Astrocyte (in vitro differentiated cells and primary cell): ENCODE data around the gene CPNE4. TPM values are rescaled to one million over a fixed set of nuclear protein-coding genes. Genes with fewer than 3 reads are reported as not detected.

Experiments used
- DNase-seq: peaks from one replicate; pipeline ENCODE4 v3.0.0-alpha.2; 2010; ENCODE audit warnings: low read depth
- FAIRE-seq: peaks from 2 replicates; lab custom pipeline; 2011; peaks lifted over from hg19 to GRCh38; lab: Jason Lieb, UNC
- H2AFZ ChIP-seq: 2 replicates; pipeline ENCODE4 v1.6.0; 2012; ENCODE audit warnings: low read depth, low read length, inconsistent platforms
- H3K27ac ChIP-seq: 2 replicates; pipeline ENCODE4 v1.5.1; 2011; ENCODE audit warnings: low read depth, low read length, inconsistent platforms
- H3K27me3 ChIP-seq: 2 replicates; pipeline ENCODE4 v1.6.0; 2011; ENCODE audit warnings: low read length, inconsistent platforms; ENCODE audit not compliant: insufficient read depth
- H3K36me3 ChIP-seq: 2 replicates; pipeline ENCODE4 v1.5.1; 2011; ENCODE audit warnings: low read length, inconsistent platforms; ENCODE audit not compliant: insufficient read depth
- H3K4me1 ChIP-seq: 2 replicates; pipeline ENCODE4 v1.5.1; 2011; ENCODE audit warnings: low read length, inconsistent platforms; ENCODE audit not compliant: insufficient read depth
- H3K4me2 ChIP-seq: 2 replicates; pipeline ENCODE4 v1.6.0; 2012; ENCODE audit warnings: low read length, inconsistent platforms
- H3K4me3 ChIP-seq: 2 replicates; pipeline ENCODE4 v1.5.1; 2011; ENCODE audit warnings: low read depth, mild to moderate bottlenecking, low read length, inconsistent platforms; ENCODE audit not compliant: insufficient read depth
- H3K79me2 ChIP-seq: 2 replicates; pipeline ENCODE4 v1.6.0; 2012; ENCODE audit warnings: mild to moderate bottlenecking, low read length, inconsistent platforms; ENCODE audit not compliant: insufficient read depth
- H3K9ac ChIP-seq: 2 replicates; pipeline ENCODE4 v1.6.0; 2012; ENCODE audit warnings: mild to moderate bottlenecking, low read length, inconsistent platforms
- H3K9me3 ChIP-seq: 2 replicates; pipeline ENCODE4 v1.5.1; 2012; ENCODE audit warnings: low read depth, mild to moderate bottlenecking, low read length, inconsistent platforms; ENCODE audit not compliant: insufficient read depth
- H4K20me1 ChIP-seq: 2 replicates; pipeline ENCODE4 v1.6.0; 2012; ENCODE audit warnings: low read length, inconsistent platforms; ENCODE audit not compliant: insufficient read depth
- H3K27ac Mint-ChIP-seq: one replicate; pipeline ENCODE4 v1.8.0; 2021; ENCODE audit warnings: mild to moderate bottlenecking, mixed read lengths; ENCODE audit not compliant: unreplicated experiment
- H3K27me3 Mint-ChIP-seq: one replicate; pipeline ENCODE4 v1.8.0; 2021; ENCODE audit warnings: low read depth, mixed read lengths; ENCODE audit not compliant: unreplicated experiment
- H3K36me3 Mint-ChIP-seq: one replicate; pipeline ENCODE4 v1.8.0; 2021; ENCODE audit warnings: low read depth, mixed read lengths; ENCODE audit not compliant: unreplicated experiment
- H3K4me1 Mint-ChIP-seq: one replicate; pipeline ENCODE4 v1.8.0; 2021; ENCODE audit warnings: low read depth, mixed read lengths; ENCODE audit not compliant: unreplicated experiment
- H3K4me3 Mint-ChIP-seq: one replicate; pipeline ENCODE4 v1.8.0; 2021; ENCODE audit warnings: mild to moderate bottlenecking, moderate library complexity, mixed read lengths; ENCODE audit not compliant: unreplicated experiment
- H3K9me3 Mint-ChIP-seq: one replicate; pipeline ENCODE4 v1.8.0; 2021; ENCODE audit warnings: mild to moderate bottlenecking, mixed read lengths; ENCODE audit not compliant: unreplicated experiment
- CTCF ChIP-seq: IDR thresholded peaks from 2 replicates; pipeline ENCODE4 v1.5.1; 2011; ENCODE audit warnings: low read depth, mild to moderate bottlenecking, inconsistent platforms, low read length, moderate library complexity; ENCODE audit not compliant: insufficient read depth
- EZH2 ChIP-seq: IDR thresholded peaks from 2 replicates; pipeline ENCODE4 v1.6.1; 2012; ENCODE audit warnings: mild to moderate bottlenecking, low read length, inconsistent platforms; ENCODE audit not compliant: insufficient read depth
- total RNA-seq: library from RNA; stranded (reverse); gene quantifications from 2 replicates; pipeline ENCODE4 v1.2.1, GENCODE V29; 2021

Gene CPNE4
- total RNA-seq, 1 donor from 2014 or later, result 0.68 TPM

- Histone ChIP-seq H3K36me3 (no peaks in the 10 kb centered on the region), H4K20me1 (no peaks in the 10 kb centered on the region), H3K4me2 (no peak overlapping the region), H3K4me3 (no peak overlapping the region), H3K79me2 (no peaks in the 10 kb centered on the region), H3K9ac (no peak overlapping the region), H3K27me3 (no peaks in the 10 kb centered on the region), H3K9me3 (no peaks in the 10 kb centered on the region), H3K4me1 (no peaks in the 10 kb centered on the region), H2AFZ (no peak overlapping the region), H3K27ac (no peak overlapping the region)
- H3K27ac Mint-ChIP-seq, result no peak overlapping the region
- TF ChIP-seq CTCF, result no peak
- no peak for TF ChIP-seq EZH2
- no peaks in the 10 kb centered on the region for H3K36me3 Mint-ChIP-seq
- DNase-seq, result no peak
- no peaks in the 10 kb centered on the region for H3K4me1 Mint-ChIP-seq
- H3K27me3 Mint-ChIP-seq, result no peaks in the 10 kb centered on the region
- H3K9me3 Mint-ChIP-seq, result no peaks in the 10 kb centered on the region
- no peak overlapping the region for H3K4me3 Mint-ChIP-seq
- FAIRE-seq, result no peak
These were observed 153.0 kb downstream of the CPNE4 start for GRCh38 chr3:131881777-131882176.

- no peak for FAIRE-seq
These were observed 153.9 kb downstream of the CPNE4 start for GRCh38 chr3:131880948-131881347.

More at GRCh38 chr3:131880948-131881347, 153.9 kb downstream of the CPNE4 start:
- no peak for DNase-seq
- Mint-ChIP-seq H3K36me3 (no peaks in the 10 kb centered on the region), H3K4me1 (no peaks in the 10 kb centered on the region), H3K9me3 (no peaks in the 10 kb centered on the region), H3K4me3 (no peak overlapping the region), H3K27ac (no peak overlapping the region), H3K27me3 (no peaks in the 10 kb centered on the region)
- Histone ChIP-seq H3K9me3 (no peaks in the 10 kb centered on the region), H3K4me2 (no peak overlapping the region), H3K27ac (no peak overlapping the region), H3K27me3 (no peaks in the 10 kb centered on the region), H3K36me3 (no peaks in the 10 kb centered on the region), H4K20me1 (no peaks in the 10 kb centered on the region), H3K9ac (no peak overlapping the region), H3K4me1 (no peaks in the 10 kb centered on the region), H3K79me2 (no peaks in the 10 kb centered on the region), H2AFZ (no peak overlapping the region), H3K4me3 (no peak overlapping the region)
- no peak for TF ChIP-seq CTCF
- TF ChIP-seq EZH2, result no peak
